Coronary artery (tissue), 2 donors: Measurements from ENCODE around the gene CTNNA2.

Experiments used
- DNase-seq: peaks from one replicate; pipeline ENCODE4 v3.0.0-alpha.2; 2017; ENCODE audit warnings: low spot score
- H3K27ac ChIP-seq, 2 donors: fragments of 200-600 bp; sonication (generic); one replicate each; pipeline ENCODE4 v1.5.1; 2016 to 2019
- H3K4me3 ChIP-seq: fragments of 200-600 bp; sonication (generic); 2 replicates; pipeline ENCODE4 v1.5.1; 2016; ENCODE audit warnings: mild to moderate bottlenecking, moderate library complexity
- TF ChIP-seq, protein P1 (sequence below): fragments of 200-600 bp; sonication (generic); IDR thresholded peaks from one replicate; pipeline ENCODE4 v1.5.1; 2019; ENCODE audit warnings: antibody characterized with exemption

The CTNNA2 gene

DNA sequence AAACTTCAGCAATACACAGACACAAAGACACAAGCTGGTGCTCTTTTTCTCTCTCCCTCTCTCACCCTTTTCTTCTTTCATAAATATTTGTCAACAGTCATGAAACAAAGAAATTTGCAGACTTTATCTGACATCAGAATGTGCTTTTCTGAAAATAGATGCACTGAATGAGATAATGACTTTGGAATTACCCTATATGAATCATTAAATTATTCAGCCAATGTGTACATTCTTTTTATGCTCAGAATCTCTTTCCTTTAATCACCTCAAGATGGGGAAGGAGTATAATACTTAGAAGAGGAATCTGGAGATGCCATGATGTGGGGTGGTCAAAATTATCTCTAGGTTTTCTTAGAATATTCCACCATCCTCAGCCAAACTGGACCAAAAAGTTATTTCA, 501.8 kb downstream of the CTNNA2 start:
- no peak for DNase-seq
- TF ChIP-seq, protein P1, sequence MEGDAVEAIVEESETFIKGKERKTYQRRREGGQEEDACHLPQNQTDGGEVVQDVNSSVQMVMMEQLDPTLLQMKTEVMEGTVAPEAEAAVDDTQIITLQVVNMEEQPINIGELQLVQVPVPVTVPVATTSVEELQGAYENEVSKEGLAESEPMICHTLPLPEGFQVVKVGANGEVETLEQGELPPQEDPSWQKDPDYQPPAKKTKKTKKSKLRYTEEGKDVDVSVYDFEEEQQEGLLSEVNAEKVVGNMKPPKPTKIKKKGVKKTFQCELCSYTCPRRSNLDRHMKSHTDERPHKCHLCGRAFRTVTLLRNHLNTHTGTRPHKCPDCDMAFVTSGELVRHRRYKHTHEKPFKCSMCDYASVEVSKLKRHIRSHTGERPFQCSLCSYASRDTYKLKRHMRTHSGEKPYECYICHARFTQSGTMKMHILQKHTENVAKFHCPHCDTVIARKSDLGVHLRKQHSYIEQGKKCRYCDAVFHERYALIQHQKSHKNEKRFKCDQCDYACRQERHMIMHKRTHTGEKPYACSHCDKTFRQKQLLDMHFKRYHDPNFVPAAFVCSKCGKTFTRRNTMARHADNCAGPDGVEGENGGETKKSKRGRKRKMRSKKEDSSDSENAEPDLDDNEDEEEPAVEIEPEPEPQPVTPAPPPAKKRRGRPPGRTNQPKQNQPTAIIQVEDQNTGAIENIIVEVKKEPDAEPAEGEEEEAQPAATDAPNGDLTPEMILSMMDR = no peak
- Histone ChIP-seq H3K4me3 (no peak overlapping the region), H3K27ac (no peak overlapping the region)

DNA sequence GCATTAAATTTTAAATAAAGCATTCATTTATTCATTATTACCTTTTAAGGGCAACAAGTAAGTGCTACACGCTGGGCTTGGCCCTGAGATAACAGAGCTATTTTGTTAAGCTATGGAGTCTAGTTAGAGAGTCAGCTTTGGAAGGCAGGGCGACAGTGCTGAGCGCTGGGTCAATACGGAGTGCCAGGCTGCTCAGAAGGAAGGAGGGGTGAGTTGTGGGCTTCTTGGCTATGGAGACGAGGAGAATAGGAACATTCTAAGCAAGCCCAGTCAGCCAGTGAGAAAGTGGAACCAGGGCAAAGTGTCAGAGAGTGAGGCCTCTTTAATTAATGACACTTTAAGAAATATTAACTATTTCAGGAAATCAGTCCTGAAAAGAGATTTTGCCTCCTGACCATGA, 503.3 kb downstream of the CTNNA2 start:
- no peak for DNase-seq
- TF ChIP-seq, protein P1 = no peak
- no peak overlapping the region for H3K27ac ChIP-seq
- no peak overlapping the region for H3K4me3 ChIP-seq

DNA sequence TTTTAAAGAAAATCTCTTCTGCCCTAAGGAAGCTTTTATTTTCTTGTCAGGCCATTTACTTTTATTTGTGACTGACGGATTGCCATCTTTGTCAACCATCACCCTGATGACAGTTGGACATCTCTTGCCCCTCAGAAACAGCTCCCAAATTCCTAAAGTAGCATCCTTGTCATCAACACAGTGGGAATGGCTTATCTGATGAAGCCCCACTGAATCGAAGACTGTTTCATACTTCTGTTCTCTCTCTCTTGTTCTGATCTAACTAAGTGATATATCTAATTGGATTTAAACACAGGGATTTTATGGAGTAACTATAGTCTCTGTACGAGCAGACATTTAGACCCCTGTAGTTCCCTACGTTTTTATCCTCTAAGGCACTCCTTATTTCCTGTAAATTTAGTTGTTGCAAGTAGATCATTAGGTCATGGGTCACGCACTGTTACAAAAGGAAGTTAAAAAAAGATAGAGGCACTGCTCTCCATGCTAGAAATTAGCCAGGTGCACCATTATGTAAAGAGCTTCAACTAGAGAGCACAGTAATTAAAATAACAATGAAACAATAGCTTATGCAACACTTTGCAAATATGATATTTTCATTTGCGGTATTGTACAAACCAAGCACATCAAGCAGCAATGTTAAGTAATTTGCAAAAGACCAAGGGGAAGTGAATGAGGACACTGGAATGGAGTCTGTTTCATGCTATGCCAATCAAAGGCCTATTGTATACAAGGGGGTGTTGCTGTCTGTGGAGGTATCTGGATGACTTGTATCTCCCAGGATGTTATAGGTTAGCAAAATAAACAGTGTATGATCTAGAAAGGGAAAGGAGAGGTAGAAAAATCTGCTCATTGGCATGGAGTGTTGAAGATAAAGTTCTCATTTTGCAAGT, 507.0 kb downstream of the CTNNA2 start:
- no peak overlapping the region for H3K4me3 ChIP-seq
- DNase-seq = no peak
- TF ChIP-seq, protein P1 = no peak
- H3K27ac ChIP-seq = no peak overlapping the region

DNA sequence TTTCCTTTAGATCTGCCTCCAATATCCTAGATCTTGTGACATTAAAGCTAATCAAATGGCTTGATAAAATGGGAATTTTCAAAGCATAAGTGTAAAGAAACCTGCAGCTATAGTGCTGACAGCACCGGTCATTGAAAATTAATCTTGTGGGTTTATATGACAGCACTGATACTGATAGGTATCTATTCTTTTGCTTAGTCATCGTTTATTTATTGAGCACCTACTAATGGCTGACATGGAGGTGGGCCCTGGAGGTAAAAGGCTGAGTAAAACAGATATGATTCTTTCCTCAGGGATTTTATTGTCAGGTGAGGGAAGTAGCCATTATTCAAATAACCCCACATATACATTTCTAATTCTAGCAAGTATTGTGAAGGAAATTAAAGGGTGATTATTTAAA, 509.2 kb downstream of the CTNNA2 start:
- Histone ChIP-seq H3K27ac (no peak overlapping the region), H3K4me3 (no peak overlapping the region)
- TF ChIP-seq, protein P1 = no peak
- DNase-seq = no peak

DNA sequence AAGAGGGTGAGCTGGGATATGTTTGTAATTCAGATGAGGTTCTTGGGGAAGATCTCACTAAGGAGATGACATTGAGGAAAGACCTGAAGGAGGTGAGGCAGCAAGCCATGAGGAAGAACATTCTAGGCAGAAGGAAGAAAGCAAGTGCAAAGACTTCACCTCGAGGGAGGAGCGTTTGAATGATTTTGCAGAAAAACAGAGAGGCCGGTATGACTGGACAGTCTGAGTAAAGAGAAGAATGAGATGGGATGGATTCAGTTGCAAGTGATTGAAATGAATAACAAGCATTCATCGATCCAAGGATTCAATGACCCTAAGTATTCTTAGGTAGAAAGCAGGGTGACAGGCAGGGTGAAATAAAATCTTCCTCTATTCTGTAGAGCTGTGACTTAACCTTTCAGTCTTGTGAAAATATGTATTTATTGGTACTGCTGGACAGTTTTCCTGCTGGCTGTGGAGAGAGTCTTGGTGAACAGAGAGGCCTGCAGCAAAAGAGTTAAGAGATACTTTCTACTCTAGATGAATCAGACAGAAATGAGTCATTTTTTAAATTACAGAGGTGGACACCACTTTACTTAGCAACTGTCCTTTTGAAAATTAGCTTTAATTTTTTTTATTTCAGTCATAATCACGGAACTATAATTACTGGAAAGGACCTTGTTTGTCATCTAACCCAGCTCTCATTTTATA, 513.3 kb downstream of the CTNNA2 start:
- TF ChIP-seq, protein P1 = no peak
- DNase-seq = no peak
- Histone ChIP-seq H3K27ac (no peak overlapping the region), H3K4me3 (no peak overlapping the region)

DNA sequence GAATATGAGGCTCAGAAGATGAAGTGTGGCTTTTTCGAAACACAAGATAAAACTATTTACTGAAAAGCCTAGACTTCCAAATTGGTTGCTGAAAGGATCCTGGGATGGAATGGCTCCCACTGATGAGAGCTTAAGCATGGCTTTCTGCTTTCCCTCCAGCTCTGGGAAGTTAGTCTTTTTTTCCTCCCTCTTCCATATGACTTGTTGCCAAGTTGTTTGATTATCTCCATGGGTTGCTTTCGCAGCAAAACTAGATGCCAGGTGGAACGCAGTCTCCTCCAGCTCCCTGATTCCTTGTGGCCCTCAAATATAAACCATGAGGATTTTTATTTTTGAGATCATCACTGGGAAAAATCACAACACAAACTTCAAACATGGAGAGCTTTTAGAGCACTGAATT, 515.2 kb downstream of the CTNNA2 start:
- no peak for DNase-seq
- TF ChIP-seq, protein P1 = no peak
- no peak overlapping the region for H3K4me3 ChIP-seq
- no peak overlapping the region for H3K27ac ChIP-seq
